CD4-positive, alpha-beta T cell treated with Interferon alpha-2 for 1 hour (primary cell): ENCODE results near the gene CIDEB.
"Not testable (repeated sequence)": the region's sequence is repeated elsewhere in the genome, so short reads cannot be mapped to it uniquely, and the experiment has no call there.

Experiments
- DNase-seq, 2 donors: peaks; one replicate each; pipeline ENCODE4 v3.0.0-alpha.2; 2020 to 2022

The CIDEB gene

GRCh38 chr14:24307575-24308341, at the start of gene CIDEB:
Gene CIDEB (minus strand): TSS chr14:24307977. CDS start chr14:24307858, 119 bp downstream.
- DNase-seq: peak; percentile 67 to 74

DNA sequence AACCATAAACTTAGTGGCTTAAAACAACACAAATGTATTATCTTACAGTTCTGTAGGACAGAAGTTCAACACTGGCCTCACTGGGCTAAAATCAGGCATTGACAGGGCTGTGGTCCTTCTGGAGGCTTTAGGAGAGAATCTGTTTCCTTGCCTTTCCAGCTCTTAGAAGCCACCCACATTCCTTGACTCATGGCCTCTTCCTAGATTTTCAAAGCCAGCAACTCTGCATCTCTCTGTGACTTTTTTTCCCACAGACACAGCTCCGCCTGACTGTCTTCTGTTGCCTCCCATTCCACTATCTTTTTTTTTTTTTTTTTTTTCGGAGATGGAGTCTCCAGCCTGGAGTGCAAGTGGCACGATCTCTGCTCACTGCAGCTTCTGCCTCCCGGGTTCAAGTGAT, 48.4 kb upstream of the CIDEB start:
- no peak for DNase-seq

DNA sequence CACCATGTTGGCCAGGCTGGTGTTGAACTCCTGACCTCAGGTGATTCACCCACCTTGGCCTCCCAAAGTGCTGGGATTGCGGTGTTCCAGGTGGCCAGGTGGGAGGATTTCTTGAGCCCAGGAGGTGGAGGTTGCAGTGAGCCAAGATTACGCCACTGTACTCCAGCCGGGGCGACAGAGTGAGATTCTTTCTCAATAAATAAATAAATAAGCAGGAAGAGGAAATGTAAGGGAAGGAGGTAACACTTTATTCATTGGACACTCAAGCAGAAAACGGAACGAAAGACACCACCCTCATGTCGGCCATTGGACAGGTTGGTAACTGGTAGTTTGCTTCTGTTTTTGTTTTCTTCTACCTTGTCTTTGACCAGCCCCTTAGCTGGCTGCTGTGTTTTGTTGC, 47.2 kb upstream of the CIDEB start:
- DNase-seq: no peak

- not testable (repeated sequence) for DNase-seq
Measured at GRCh38 chr14:24354482-24354825, 46.7 kb upstream of the CIDEB start.

GRCh38 chr14:24353559-24354481, 46.0 kb upstream of the CIDEB start:
- no peak for DNase-seq

- DNase-seq: no peak
Measured at GRCh38 chr14:24351517-24351916, 43.7 kb upstream of the CIDEB start.

DNA sequence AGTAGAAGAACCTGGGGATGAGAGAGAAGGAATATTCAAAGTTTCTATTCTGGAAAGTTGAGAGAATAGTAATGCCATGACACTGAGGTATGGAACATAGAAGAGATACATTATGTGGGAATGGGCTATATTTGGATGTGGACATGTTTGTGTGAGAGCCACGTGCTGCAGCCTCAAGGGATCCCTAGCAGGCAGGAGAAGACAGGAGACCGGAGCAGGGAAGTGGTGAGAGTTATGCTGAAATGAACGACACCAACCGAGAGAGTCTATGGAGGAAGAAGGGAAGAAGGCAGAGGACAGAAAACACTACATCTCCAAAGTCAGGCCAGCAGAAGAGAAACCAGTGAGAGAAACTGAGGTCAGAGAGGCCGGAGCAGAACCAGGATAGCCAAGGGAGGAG, 42.0 kb upstream of the CIDEB start:
- no peak for DNase-seq

DNA sequence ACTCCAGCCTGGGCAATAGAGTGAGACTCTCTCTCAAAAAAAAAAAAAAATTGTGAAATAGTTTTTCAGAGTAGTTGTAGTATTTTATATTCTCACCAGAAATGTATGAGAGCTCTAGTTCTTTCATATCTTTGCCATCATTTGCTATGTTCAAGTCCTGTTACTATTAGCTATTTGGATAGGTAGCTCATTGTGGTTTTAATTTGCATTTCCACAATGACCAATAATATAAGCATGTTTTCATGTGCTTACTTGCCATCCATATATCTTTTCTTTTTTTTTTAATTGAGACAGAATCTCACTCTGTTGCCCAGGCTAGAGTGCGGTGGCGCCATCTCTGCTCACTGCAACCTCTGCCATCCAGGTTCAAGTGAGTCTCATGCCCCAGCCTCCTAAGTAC, 40.4 kb upstream of the CIDEB start:
- no peak for DNase-seq

- DNase-seq: no peak
Measured at GRCh38 chr14:24347134-24347533, 39.4 kb upstream of the CIDEB start.

- no peak for DNase-seq
Measured at GRCh38 chr14:24343795-24344660, 36.3 kb upstream of the CIDEB start.

DNA sequence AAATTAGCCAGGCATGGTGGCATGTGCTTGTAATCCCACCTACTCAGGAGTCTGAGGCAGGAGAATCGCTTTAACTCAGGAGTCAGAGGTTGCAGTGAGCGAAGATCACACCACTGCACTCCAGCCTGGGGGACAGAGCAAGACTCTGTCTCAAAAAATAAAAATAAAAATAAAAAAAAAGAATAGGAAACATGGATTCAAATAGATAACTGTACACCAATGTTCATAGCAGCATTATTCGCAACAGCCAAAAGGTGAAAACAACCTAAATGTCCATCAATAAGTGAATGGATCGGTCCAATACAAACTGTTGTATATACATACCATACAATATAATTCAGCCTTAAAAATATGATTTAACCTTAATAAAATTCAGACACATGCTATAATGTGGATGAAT, 35.1 kb upstream of the CIDEB start:
- DNase-seq: no peak

GRCh38 chr14:24340606-24341005, 32.8 kb upstream of the CIDEB start:
- DNase-seq: no peak

DNA sequence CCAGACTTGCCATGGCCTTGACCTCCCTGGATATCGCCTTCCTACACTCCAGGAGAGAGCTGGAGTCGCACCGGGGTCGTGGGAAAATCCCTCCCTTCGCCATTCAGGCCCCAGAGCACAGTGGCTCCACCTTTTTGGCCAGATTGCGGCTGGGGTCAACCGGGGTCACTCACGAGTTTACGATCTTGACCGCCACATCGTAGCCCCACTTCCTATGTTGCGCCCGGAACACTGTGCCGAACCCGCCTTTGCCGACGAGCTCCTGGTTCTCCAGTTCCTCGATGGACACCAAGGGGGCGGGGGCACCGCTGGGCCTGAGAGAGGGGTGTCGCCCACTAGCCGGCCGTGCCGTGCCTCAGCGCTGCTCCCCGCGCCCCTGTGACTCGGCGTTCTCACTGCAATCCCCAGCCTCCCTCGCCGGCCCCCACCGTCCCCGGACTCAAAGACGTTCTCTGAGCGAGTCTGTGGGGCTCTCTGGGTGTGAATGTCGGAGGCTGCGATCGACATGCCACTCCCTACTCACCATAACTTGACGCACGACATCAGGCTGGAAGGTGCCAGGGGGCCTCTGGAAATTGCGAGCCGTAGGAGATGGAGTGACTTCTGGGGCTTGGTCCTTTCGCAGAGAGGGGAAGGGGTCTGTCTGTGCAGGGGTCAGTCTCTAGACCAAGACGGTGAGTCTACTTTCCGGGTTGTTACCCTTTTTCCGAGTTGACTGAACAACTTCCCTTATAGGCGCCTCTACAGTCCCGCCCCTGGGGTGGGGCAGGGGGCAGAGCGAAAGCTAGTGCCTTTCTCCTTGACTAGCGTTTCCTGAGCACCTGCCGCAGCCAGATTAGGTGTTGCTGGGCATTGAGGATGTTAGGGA, 31.7 kb upstream of the CIDEB start, which contains the start of gene RIPK3:
RIPK3 (minus strand) TSS at position 708 of the 868 bp plus-strand sequence; CDS start at position 543, 165 bp downstream.
- peak; percentile 61 to 74 for DNase-seq

DNA sequence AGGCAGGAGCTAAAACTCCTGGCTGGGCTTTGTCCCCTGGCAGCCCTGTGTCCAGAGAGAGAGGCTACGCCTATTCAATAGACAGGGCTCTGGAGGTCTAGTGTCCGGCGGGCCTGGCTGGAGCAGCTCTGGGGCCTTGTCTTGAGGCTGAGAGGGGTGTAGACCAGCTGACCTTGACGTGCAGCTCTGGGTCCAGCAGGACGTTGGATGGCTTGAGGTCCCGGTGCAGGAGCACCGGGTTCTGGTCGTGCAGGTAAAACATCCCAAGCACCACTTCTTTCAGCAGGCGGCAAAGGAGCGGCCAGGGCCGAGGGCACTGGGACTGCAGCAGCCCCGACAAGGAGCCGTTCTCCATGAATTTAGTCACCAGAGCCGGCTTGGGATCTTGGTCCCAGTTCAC, 31.1 kb upstream of the CIDEB start:
- DNase-seq: no peak

DNA sequence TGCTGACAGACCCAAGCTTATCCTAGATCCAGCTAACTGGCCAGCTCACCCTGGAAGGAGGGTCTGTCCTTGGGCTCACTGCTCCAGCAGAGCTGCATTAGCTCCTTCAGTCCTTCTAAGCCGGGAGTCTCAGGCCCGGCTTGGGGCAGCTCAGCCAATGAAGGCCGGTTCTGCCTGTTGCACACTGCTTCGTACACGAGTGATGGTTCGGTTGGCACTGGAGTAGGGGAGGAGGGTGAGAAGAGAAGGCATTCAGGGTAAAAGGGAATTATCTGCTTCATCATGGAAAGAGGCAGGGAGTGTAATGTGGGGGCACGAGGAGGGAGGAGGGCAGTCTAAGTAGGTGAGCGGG, 30.0 kb upstream of the CIDEB start:
- DNase-seq: no peak

DNA sequence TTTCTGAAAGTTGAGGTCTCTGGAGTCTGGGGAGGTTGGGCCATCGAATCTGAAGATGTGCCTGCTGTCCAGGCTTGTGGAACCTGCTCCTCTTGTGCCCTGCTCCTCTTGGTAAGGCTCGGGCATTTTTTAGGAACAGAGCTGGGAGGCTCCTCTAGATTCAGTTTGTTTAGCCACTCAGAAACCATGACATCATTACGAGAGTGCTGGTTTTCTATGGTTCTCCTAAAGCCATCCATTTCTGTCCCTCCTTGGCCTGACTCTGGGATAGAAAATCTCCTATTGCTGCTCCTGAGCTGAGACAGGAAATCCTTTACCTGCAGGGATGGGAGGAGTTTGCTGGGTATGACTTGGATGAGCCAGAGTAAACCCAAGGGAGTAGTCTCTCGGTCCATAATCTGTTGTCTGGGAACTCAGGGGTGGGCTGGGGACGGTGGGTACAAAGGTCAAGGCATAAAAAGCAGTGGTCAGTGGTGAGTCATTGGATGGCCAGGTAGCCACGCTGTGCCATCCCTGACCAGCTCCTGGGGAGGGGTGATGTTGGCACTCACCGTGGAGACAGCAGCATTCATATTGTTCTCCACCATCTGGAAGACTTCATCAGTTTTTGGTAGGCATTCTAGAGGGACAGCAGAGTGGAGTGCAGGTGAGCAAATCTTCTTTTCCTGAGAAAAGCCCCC, 29.5 kb upstream of the CIDEB start:
- DNase-seq: no peak

GRCh38 chr14:24335461-24336171, 27.8 kb upstream of the CIDEB start:
- no peak for DNase-seq

DNA sequence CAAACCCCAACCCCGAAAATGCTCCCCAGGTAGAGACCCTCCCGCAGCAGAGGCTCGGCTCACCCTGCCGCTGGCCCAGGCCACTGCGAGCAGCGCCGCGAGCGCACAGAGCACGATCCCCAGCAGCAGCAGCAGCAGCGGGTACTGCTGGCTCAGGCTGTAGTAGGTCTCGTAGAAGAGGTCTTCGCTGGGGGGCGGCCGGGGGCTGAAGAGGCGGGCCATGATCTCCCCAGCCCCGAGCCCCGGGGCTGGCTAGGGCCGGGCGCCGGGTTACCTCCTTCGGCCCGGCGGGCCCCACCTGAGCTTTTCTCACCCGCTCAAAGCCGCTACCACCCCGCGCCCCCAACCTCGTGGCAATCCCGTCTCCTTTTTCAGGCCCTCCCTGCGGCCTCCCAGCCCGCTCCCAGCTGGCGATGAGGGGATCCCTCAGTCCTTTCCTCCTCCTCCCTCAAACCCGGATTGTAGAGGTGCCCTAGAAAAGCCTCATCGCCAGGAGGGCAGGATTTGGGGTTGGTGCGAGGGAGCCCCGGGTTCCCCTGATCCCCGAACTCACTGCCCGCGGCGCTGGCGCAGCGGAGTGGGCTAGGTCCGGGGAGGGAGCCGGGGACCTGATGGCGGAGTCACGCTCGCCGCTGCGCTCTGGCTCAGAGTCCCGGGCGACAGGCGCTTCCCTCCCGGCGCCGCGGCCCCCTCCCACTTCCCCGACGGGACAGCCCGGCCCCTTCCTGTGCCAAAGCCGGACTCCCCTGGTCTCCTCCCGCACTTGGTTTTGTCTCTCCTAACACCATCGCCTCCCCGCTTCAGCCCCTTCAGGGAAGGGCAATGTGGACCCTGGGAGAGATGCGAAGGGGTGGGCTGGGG, 26.9 kb upstream of the CIDEB start, which contains the start of gene ADCY4:
ADCY4 (minus strand) TSS at position 641 of the 861 bp plus-strand sequence; CDS start at position 222, 419 bp downstream.
- no peak for DNase-seq

GRCh38 chr14:24332268-24332993, 24.7 kb upstream of the CIDEB start:
- peak; percentile 90 to 93 for DNase-seq
